AML-193 (cell line): ENCODE measurements around the gene ZNF208.
"Not testable (repeated sequence)": the region's sequence is repeated elsewhere in the genome, so short reads cannot be mapped to it uniquely, and the experiment has no call there.

Source experiments
- DNase-seq, 2 experiments: peaks; one replicate each; lab custom pipeline; 2025; lab: John Stamatoyannopoulos, UW

Gene ZNF208

GRCh38 chr19:22010437-22011143 lies at the start of gene ZNF208:
TSS of gene ZNF208 (minus strand) at chr19:22010943. CDS start at chr19:22010794, 149 bp downstream.
- not testable (repeated sequence) for DNase-seq

- DNase-seq = no peak
Measured at GRCh38 chr19:22052644-22053013, 41.9 kb upstream of the ZNF208 start.

- DNase-seq = not testable (repeated sequence)
Measured at GRCh38 chr19:22041151-22041550, 30.4 kb upstream of the ZNF208 start.

- no peak for DNase-seq
Measured at GRCh38 chr19:22030680-22031079, 19.9 kb upstream of the ZNF208 start.

DNA sequence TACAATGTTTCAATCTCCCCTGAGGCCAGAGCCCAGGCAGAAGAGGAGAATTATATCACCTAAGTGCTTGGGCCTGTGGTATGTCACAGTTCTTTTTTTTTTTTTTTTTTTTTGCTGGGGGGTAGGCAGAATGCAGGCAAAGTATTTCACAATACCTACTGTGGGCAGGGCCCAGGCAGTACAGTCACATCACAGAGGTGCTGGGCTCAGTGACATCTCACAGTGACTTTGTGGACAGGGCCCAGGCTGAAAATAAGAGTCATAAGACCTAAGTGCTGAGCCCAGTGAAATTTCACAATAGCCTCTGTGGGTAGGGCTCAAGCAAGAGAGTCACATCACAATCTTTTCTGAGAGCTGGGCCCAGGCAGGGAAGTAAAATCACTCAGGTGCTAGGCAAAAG lies 15.9 kb upstream of the ZNF208 start:
- DNase-seq = no peak

- DNase-seq = not testable (repeated sequence)
Measured at GRCh38 chr19:22025539-22025938, 14.8 kb upstream of the ZNF208 start.

DNA sequence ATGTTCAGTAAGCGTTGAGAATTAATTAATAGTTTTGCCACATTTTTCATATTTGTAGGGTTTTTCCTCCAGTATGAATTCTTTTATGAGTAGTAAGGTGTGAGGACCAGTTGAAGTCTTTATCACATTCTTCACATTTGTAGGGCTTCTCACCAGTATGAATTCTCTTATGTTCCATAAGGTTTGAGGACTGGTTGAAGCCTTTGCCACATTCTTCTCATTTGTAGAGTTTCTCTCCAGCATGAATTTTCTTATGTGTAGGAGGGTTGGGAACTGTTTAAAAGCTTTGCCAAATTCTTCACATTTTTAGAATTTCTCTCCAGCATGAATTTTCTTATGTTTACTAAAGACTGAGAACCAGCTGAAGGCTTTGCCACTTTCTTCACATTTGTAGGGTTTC lies 40.3 kb downstream of the ZNF208 start:
- no peak for DNase-seq

GRCh38 chr19:21947775-21948174 lies 63.0 kb downstream of the ZNF208 start:
- no peak for DNase-seq

DNA sequence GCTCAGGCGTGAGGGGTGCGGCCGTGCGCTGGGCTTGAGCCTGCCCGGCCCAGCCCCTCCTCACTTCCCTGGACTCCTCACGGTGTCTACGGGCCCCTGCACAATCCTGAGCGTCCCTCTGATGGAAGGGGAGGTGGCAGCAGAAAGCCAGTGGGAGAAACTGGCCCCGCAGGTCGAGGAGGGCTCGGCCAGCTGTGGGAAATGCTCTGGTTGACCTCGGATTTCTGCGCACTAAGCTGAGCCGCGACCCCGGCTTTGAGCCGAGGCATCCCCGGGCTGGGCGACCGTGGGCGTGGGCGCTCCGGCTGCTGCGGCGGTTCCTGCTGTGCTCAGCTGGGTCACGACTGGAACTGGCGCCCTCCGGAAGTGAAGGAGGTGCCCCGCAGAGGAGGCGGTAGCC lies 70.1 kb downstream of the ZNF208 start:
- no peak for DNase-seq

GRCh38 chr19:21934593-21934992 lies 76.2 kb downstream of the ZNF208 start:
- DNase-seq = no peak

DNA sequence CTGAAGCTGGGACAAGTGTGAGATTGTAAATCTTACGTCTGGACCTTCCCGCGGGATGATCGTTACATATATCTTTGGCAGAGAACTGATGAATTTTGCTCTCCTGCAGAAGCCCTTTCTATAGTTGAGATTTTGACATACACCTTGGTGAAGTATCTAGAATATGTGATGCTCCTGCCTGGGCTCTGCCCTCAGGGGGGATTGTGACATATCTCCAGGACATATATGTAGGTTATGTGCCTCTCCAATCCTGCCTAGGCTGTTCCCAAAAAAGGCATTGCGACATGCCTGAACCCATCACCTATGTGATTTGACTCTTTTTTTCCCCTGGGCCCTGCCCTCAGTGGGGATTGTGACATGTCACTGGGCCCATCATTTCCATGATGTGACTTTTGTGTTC lies 76.6 kb downstream of the ZNF208 start:
- DNase-seq = no peak

DNA sequence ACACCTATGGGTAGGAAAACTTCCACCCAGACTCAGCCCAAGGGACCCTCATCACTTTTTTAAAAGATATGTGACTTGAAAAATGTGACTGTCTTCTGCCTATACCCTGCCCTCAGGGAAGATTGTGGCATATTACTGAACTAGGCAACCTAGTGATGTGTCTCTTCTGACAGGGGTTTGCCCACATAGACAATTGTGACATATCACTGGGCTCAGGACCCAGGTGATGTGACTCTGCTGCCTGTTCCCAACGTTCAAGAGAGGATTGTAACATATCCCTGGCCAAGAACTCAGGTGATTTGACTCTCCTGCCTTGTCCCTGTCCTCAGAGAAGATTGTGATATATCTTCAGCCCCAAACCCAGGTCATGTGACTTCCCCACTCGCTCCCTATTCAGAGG lies 88.5 kb downstream of the ZNF208 start:
- no peak for DNase-seq

DNA sequence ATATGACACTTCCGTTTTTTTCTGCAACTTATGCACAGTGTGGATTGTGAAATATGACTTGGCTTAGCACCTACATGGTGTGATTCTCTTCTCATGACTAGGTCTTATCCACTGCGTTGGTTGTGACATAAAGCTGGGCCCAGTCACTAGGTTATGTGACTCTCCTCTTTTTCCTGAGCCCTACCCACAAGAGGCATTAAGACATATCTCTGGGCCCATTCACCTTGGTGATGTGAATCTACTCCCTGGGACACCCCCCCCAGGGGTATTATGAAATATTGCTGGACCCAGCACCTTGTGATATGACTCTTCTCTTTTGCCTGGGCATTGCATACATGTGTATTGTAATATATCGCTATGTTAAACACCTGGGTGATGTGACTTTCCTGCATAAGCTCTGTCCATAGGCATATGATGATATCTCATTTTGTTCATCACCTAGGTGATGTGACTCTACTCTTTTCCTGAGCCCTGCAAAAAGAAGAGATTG lies 89.0 kb downstream of the ZNF208 start:
- DNase-seq = no peak

- no peak for DNase-seq
Measured at GRCh38 chr19:21915411-21915810, 95.3 kb downstream of the ZNF208 start.

DNA sequence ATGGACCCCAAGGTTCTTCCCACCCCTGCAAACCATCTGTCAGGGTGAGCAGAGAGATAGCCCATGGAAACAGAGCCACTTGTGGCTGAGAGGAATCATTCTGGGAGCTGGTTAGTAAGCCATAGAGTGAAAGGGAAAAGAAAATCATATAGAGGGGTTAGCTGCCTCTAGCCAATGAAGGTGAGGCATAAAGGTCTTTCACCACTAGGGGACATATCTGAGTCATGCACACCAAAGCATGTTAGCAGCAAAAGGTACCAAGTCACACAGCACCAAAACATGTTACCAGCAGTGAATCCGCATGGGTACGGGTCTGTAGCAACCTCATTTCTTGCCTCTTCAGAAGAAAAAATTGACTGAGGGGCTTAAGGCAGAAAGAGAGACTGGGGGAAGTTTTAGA lies 98.1 kb downstream of the ZNF208 start:
- peak in 1 of 2 experiments; percentile 1 for DNase-seq

GRCh38 chr19:21910318-21910717 lies 100.4 kb downstream of the ZNF208 start:
- DNase-seq = no peak

DNA sequence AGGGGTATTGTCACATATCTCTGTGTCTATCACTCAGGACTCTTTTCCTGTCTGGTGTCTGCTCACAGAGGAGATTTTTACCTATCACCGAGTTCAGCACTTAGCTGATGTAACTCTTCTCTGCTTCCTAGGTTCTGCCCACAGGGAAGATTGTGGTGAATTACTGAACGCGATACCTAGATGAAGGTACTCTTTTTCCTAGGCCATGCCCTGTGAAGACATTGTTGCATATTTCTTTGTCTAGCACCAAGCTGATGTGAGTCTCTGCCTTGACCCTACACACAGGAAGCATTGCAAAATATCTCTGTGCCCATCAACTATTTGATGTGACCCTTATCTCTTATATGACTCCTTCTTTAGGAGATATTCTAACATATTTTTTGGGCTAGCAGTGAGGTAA lies 102.7 kb downstream of the ZNF208 start:
- DNase-seq = no peak

DNA sequence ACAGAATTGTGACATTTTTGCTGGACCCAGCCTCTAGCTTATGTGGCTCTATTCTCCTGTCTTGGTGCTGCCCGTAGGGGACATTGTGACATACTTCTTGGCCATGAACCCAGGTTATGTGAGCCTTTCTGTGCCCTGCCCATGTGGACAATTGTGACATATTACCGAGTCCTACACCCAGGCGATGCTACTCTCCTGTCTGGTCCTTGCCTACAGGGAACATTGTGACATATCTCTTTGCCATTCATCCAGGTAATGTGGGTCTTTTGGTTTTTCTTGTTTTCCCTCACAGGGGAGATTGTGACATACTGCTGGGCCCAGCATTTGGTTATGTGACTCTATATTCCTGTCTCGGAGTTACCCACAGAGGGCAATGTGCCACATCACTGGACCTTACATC lies 103.2 kb downstream of the ZNF208 start:
- no peak for DNase-seq

GRCh38 chr19:21902571-21902970 lies 108.2 kb downstream of the ZNF208 start:
- no peak for DNase-seq

GRCh38 chr19:21901861-21902260 lies 108.9 kb downstream of the ZNF208 start:
- no peak for DNase-seq

- DNase-seq = no peak
Measured at GRCh38 chr19:21900401-21900800, 110.3 kb downstream of the ZNF208 start.

- DNase-seq = no peak
Measured at GRCh38 chr19:21891086-21891485, 119.7 kb downstream of the ZNF208 start.

- not testable (repeated sequence) for DNase-seq
Measured at GRCh38 chr19:21890017-21890416, 120.7 kb downstream of the ZNF208 start.

GRCh38 chr19:21885516-21885915 lies 125.2 kb downstream of the ZNF208 start:
- not testable (repeated sequence) for DNase-seq
